CD4-positive, alpha-beta T cell treated with Interleukin-17A for 1 hour (primary cell): Measurements from ENCODE around the gene TATDN3.
A peak's percentile ranks its signal among the peaks of the same experiment; 100 is the strongest.
"Not testable (repeated sequence)": the region's sequence is repeated elsewhere in the genome, so short reads cannot be mapped to it uniquely, and the experiment has no call there.

Experiments used
- DNase-seq: peaks from one replicate; pipeline ENCODE4 v3.0.0-alpha.2; 2020

Gene TATDN3

GRCh38 chr1:212791676-212792395, at the start of gene TATDN3, which contains the start of gene NSL1:
Gene TATDN3, plus strand, starts transcription at chr1:212791894. Its CDS starts 28 bp downstream, at chr1:212791922.
Gene NSL1, minus strand, starts transcription at chr1:212791777. Its CDS starts 14 bp downstream, at chr1:212791763.
- DNase-seq = peak; percentile 96

- DNase-seq = no peak
Observed at GRCh38 chr1:212743901-212744475, 47.7 kb upstream of the TATDN3 start.

- no peak for DNase-seq
Observed at GRCh38 chr1:212745303-212745702, 46.4 kb upstream of the TATDN3 start.

- no peak for DNase-seq
Observed at GRCh38 chr1:212746546-212746945, 45.1 kb upstream of the TATDN3 start.

- peak; percentile 39 for DNase-seq
Observed at GRCh38 chr1:212749821-212750535, 41.7 kb upstream of the TATDN3 start.

GRCh38 chr1:212752252-212752933, 39.3 kb upstream of the TATDN3 start:
- DNase-seq = peak; percentile 23

- DNase-seq = peak; percentile 27
Observed at GRCh38 chr1:212752934-212753497, 38.7 kb upstream of the TATDN3 start.

GRCh38 chr1:212753749-212754148, 37.9 kb upstream of the TATDN3 start:
- no peak for DNase-seq

GRCh38 chr1:212754193-212754592, 37.5 kb upstream of the TATDN3 start:
- peak; percentile 21 for DNase-seq

GRCh38 chr1:212754680-212755079, 37.0 kb upstream of the TATDN3 start:
- no peak for DNase-seq

GRCh38 chr1:212759683-212760082, 32.0 kb upstream of the TATDN3 start:
- no peak for DNase-seq

GRCh38 chr1:212760126-212760823, 31.4 kb upstream of the TATDN3 start:
- DNase-seq = peak; percentile 48

- DNase-seq = no peak
Observed at GRCh38 chr1:212762234-212762633, 29.5 kb upstream of the TATDN3 start.

- DNase-seq = no peak
Observed at GRCh38 chr1:212762839-212763238, 28.9 kb upstream of the TATDN3 start.

- DNase-seq = not testable (repeated sequence)
Observed at GRCh38 chr1:212764718-212765281, 26.9 kb upstream of the TATDN3 start.

- DNase-seq = not testable (repeated sequence)
Observed at GRCh38 chr1:212766825-212767224, 24.9 kb upstream of the TATDN3 start.

GRCh38 chr1:212769459-212770167, 22.1 kb upstream of the TATDN3 start:
- DNase-seq = no peak

- DNase-seq = no peak
Observed at GRCh38 chr1:212771341-212771740, 20.4 kb upstream of the TATDN3 start.

GRCh38 chr1:212773011-212773410, 18.7 kb upstream of the TATDN3 start:
- no peak for DNase-seq

GRCh38 chr1:212774584-212774983, 17.1 kb upstream of the TATDN3 start:
- DNase-seq = no peak

- no peak for DNase-seq
Observed at GRCh38 chr1:212775241-212775640, 16.5 kb upstream of the TATDN3 start.
